ENCODE measurements around the gene ERCC6L. TPM values are rescaled to one million over a fixed set of nuclear protein-coding genes. Genes with fewer than 3 reads are reported as not detected.
"Not testable (repeated sequence)": the region's sequence is repeated elsewhere in the genome, so short reads cannot be mapped to it uniquely, and the experiment has no call there.

Gene ERCC6L
- total RNA-seq, 1 donor from 2014 or later: 1.8 TPM

DNA sequence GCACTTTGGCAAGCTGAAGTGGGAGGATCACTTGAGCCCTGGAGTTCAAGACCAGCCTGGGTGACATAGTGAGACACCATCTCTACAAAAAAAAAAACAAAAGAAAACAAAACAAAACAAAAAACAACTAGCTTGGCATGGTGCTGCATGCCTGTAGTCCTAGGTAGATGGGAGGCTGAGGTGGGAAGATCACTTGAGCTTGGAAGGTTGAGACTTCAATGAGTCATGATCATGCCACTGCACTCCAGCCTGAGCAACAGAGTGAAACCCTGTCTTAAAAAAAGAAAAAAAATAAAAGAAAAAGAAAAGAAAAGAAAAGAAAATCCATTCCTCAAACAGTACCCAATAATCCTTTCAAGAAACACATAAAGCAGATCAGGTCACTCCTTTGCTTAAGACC is 14.9 kb upstream of the ERCC6L start:
- no peak for DNase-seq

DNA sequence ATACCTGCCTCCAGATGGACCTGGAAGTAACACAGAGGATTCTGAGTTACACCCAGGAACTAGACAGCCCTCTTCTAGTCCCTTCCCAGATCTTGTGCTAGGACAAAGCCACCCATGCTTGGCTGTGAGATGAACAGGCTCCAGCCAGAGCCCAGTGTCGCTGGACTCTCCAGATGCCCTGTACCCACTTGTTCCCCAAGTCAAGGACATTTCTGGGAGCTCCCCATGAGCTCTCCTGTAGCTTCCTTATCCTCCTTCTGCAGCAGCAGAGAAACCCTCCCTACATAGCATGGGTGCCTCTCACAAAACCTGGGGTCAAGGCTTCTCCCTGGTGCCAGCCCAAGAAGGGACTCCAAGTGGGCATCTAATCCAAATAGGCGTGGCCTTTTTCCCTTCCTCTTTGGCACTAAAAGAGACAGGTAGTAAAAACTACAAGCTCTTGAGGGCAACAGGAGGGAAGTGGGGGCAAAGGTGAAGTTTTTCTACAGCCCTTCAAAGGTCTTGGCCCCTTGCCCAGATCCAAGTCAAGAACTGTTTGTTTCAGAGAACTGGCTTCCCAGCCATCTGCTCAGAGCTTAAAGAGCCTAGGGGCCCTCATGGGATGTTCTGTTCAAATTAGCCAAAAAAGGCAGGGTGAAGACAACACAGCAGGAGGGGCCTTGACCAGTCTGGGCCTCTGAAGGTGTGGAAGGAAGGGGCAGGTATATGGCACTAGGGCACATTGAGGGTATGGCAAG is 8.5 kb upstream of the ERCC6L start:
- DNase-seq: no peak

DNA sequence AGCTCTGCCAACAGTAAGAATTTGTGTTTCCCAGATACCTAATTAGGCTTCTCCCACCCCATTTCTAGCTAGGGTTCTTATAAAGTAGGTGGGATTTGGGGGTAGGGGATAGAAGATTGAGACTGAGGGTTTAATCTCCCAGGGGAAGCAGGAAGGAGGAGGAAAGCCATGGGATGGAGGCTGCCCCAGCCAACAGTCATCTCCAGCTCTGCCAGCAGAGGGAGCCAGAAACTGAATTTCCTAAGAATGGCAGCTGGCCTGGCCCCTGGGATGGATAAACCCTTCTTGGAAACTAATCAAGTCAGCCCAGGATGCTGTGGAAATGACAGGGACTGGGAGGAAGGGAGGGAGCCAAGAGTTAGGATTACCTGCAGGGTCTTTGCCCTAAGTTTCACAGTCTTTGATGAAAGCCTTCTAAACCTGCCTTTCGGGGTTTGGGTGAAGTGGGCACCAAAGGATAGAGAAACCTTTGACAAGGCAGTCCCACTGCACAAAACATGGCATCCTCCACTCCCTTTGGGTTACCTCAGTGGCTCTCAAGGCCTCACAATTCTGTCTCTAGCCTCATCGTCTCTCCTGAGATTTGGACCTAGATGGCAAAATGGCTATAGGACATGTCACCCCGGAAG is 6.7 kb upstream of the ERCC6L start:
- no peak for DNase-seq

DNA sequence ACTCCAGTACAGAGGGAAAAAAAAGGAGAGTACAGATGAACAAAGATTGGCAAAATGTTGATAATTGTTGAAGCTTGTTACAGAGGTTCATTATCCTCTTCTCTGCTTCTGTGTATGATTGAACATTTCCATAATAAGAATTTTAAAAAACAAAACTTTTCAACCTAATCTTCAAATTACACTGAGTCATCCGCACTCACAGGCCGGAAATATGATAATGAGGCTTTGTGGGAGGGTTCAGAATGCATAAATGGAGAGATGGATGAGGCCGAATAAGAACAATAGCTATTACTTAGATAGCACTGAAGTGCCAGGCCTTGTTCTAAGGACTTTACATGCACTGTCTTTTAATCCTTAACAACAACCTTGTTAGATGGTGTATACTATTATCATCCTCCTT is 4.6 kb upstream of the ERCC6L start:
- DNase-seq: no peak

DNA sequence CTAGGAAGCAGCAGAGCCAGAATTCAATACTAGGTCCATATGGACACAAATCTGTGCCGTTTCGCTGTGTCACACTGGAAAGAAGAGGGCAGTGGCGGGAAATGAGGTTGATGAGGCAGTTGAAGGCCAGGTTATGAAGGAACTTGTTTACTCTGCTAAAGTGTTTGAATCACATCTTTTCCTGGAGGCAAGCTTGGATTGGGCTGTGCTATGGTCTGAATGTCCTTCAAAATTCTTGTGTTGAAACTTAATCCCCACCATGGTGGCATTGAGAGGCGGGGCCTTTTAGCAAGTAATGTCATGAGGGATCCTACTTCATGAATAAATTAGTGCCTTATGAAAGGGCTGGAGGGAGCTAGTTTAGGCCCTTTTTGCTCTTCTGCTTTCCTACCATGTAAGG is 2.1 kb upstream of the ERCC6L start:
- DNase-seq: no peak

DNA sequence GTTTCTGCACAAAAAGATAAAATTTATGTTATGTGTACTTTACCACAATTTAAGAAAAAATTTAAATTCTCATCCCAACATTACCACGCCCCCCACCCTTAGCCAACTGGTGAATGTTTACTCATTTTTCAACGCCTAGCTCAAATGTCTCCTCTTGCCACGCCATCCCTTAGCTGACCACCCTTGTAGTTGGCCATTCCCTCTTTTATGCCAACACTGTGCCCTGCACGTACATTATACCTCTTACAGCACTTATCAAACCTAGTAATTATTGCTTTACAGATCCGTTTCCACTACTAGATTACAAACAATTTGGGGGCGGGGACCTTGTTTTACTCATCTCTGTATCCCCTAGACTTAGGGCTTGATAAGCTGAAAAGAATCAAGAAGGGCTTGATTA is 644 bp downstream of the ERCC6L start:
- DNase-seq: no peak

DNA sequence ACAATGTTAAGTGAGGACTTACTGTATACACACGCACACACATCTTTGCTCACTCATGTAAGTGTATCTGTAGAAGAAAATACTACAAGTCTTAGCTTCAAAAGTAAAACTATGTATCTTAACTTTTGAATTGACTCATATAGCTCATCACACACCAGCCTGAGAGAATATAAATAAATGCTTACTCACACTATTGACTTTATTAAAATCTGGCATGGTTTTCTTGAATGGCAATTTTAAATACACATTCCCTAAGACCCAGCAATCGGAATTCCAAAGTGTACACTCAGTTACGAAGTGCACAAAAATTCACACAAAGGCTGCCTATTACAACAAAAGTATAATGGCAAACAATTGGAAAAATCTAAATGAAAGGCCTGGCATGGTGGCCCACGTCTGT is 2.0 kb downstream of the ERCC6L start:
- DNase-seq: no peak

GRCh38 chrX:72230290-72230689 is 8.5 kb downstream of the ERCC6L start:
- no peak for DNase-seq

DNA sequence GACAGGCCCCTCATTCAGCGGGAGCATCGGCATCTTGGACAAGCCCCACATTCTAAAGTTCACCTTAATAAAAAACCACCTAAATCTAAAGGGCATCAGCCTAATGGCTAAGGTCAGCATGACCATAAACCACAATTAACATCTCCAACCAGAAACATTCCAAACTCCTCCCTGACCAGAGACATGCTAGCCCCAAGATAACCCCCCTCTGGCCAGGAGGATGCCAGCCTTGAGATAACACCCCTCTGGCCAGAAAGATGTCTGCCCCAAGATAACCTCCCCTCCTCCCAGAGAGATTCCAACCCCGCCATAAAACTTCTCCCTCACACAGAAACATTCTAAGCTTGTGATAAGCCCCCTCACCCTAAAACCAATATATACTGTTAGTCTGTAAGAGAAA is 18.5 kb downstream of the ERCC6L start:
- DNase-seq: not testable (repeated sequence)

DNA sequence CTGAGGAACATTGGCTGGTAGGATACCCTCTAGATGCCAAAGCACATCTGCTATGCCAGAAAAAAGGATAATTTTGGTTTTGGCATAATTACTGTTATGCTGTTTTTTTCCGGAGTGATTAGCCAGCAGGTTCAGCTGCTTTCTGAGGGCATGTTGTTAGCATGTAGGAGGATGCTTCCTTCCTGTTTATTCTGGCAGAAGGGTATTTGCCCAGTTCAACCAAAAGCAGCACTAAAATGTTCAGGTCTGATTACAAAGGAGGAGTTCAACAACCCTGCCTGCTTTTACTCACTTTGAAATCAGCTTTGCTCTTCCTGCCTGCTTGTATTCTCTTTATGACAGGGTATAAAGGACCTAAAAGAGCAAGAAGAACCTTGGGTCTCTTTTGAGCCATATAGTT is 21.9 kb downstream of the ERCC6L start:
- DNase-seq: no peak

GRCh38 chrX:72208126-72208800 is 30.6 kb downstream of the ERCC6L start:
- peak; percentile 35 for DNase-seq

GRCh38 chrX:72207366-72207765 is 31.5 kb downstream of the ERCC6L start:
- peak; percentile 7 for DNase-seq

GRCh38 chrX:72205706-72206105 is 33.1 kb downstream of the ERCC6L start:
- DNase-seq: no peak

DNA sequence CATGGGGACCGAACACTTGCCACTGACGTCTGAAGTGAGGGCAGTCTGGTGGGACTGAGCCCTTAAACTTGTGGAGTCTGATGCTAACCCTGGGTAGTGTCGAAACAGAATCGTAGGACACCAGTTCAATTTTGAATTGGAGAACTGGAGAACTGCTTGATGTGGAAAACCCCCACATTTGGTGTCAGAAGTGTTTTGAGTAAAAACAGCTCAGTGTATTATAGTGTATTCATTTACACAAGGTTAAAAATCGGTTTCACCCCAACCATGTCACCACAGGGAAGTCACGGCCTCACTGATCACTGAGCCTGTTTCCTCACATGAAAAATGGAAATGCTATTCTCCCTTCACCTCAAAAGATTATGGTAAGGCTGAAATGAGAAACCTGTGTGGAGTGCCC is 35.4 kb downstream of the ERCC6L start:
- no peak for DNase-seq

DNA sequence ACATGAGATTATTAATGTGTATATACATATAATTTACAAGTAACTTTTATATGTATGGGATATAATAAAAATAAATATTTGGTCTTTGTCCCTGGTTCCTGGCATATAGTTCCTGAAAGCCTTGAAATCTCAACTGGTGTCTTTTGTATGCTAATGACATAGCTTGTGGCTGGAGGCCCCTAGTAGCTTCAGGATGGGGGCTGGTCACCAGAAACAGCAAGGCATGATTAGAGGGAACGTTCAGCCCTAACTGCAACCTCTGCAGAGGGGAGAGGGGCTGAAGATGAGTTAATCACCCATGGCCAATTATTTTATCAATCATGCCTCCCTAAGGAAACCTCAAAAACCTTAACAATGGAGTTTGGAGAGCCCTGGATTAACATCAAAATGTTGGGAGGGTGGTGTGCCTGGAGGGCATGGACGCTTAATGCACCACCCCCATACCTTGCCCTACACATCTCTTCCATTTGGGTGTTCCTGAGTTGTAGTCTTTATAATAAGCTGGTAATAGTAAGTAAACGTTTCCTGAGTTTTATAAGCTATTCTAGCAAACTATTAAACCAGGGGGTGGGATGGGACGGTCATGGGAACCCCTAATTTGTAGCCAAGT is 35.9 kb downstream of the ERCC6L start:
- no peak for DNase-seq

DNA sequence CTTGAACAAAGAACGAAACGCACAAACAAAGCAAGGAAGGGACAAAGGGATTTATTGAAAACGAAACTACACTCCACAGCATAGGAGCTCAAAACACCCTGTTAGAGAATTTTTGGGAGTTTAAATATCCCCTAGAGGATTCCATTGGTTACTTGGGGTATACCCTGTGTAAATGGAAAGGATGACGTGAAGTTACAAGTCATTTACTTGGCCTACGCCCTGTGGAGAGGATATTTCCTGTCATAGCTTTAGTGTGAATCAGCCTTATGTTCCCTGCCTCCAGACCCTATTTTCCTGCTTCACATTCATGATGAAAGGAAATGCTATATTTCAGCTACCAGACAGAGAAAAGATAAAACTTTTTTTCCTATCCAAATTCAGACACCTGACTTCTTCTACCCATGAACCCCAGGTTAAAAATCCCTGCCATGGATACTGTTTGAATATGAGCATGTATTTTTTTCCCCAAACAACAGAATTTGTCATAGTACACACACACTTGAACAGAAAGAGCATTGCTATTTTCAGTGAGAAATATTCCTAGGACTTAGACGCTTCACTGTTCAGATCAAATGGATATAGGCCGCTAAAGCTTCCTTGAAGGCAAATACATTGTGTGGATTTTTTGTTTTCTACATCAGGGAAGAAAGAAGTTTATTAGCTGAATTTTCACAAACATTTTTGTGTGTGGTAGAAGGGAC is 36.8 kb downstream of the ERCC6L start:
- no peak for DNase-seq

DNA sequence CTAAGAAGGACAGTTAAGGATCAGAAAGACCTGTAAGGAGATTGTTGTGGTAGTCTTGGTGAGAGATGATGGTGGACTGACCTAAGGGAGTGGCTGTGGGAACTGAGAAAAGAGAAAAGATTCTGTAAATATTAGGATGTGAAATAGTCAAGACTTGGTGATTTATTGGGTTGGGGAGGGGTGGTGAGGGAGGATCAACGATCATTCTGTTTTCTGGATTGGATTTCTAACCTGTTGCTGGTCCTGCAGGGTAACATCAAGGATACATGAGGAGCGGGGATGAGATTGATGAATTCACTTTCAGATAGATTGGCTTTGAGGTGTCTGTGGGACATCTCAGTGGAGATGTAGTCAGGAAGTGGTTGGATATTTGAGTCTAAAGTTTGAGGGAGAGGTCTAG is 55.9 kb downstream of the ERCC6L start:
- no peak for DNase-seq

DNA sequence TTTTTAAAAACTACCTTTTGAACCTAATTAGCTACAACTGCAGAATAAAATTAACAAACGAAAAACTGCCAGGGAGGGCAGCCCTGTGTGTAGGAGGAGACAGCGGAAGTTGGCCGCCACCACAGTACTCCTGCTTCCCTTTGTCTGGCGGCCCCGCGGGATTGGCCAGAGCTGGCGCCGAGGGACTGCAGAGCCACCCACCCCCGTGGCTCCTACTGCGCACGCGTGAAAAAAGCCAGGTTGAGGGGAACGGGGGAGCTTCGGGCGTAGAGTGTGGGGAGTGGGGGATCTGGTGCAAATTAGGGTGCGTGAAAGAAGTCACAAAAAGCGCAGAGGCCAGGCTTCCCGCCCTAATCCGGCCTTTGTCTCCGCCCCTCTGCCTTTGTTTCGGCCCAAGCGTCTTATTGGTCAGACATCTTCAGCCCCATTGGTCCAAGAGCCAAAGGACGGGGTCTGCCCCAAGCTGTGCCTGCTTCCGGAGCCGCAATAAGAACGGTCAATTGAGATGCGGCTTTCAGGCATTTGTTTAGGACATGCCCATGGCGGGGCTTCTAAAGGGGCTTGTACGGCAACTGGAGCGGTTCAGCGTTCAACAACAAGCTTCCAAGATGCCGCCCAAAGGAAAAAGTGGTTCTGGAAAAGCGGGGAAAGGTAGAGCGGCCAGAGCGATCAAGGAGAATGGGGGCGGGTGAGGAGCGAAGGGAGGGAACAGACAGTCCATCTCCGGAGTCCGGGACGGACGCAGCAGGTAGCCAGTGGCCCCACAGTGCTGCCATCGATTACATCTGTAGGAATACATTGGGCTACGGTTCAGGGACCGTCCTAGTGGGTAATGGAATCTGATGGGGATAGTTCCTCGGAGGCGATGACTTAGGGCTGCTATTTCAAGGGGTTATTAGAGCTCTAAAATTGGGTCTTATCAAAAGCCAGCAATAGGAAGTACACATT is 57.4 kb downstream of the ERCC6L start, which contains the start of gene PIN4:
PIN4 (plus strand) TSS at position 580 of the 948 bp plus-strand sequence; CDS start at position 609, 29 bp downstream.
- peak; percentile 92 for DNase-seq

DNA sequence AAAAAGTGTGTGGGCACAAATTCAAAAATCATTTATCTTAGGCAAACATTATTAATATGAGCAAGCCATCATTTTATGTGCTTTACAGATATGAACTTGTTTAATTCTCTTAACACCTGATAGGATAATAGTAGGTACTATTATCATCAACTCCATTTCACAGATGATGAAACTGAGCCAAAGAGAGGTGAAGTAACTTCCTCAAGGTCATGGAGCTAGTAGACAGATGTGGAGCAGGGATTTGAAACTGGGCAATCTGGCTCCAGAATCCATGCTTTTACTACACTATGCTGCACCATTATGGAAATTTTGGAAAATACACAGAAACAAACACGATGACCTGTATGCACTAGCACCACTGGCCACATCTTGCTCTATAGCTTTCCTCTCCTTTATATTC is 58.3 kb downstream of the ERCC6L start:
- DNase-seq: no peak

- DNase-seq: no peak
Measured at GRCh38 chrX:72176981-72177380, 61.8 kb downstream of the ERCC6L start.

GRCh38 chrX:72176289-72176688 is 62.5 kb downstream of the ERCC6L start:
- DNase-seq: not testable (repeated sequence)
